Endothelial cell of umbilical vein (primary cell): ENCODE results near the gene PPIP5K1. TPM values are rescaled to one million over a fixed set of nuclear protein-coding genes. Genes with fewer than 3 reads are reported as not detected.

Experiments used
- BruUV-seq: library from RNA; stranded (reverse); fragments of 400-500 nt; replicated peaks from 2 replicates; lab custom pipeline; 2021; lab: Mats Ljungman, UMichigan
- CTCF ChIA-PET: fragments of 300-600, 350-600 bp; sonication (Branson Sonifier 250); formaldehyde crosslinking; loops from one replicate; lab custom pipeline; 2021; ENCODE audit warnings: antibody characterized with exemption, inconsistent platforms; lab: Charles Lee
- POLR2A ChIA-PET: fragments of 300-600, 350-600 bp; sonication (Branson Sonifier 250); formaldehyde crosslinking; loops from one replicate; lab custom pipeline; 2021; ENCODE audit warnings: antibody characterized with exemption, inconsistent platforms; lab: Charles Lee
- DNase-seq: peaks from one replicate; pipeline ENCODE4 v3.0.0-alpha.2; 2011; ENCODE audit warnings: low read depth, low spot score
- FAIRE-seq: peaks from 2 replicates; lab custom pipeline; 2011; peaks lifted over from hg19 to GRCh38; lab: Jason Lieb, UNC
- H2AFZ ChIP-seq: 2 replicates; pipeline ENCODE4 v1.6.0; 2012; ENCODE audit warnings: low read depth, low read length, control low read depth, inconsistent platforms
- H3K27ac ChIP-seq: 2 replicates; pipeline ENCODE4 v1.5.1; 2011; ENCODE audit warnings: low read depth, mild to moderate bottlenecking, control low read depth, low read length, moderate library complexity; ENCODE audit not compliant: insufficient read depth
- H3K27me3 ChIP-seq, 2 experiments: 2 replicates each; pipeline versions ENCODE4 v1.6.0 to v1.6.1; 2011; ENCODE audit warnings: low read length in 2 of 2, mixed read lengths in 1 of 2; ENCODE audit not compliant: control insufficient read depth in 2 of 2, insufficient read depth in 2 of 2
- H3K36me3 ChIP-seq, 2 experiments: 2 replicates in 1 of 2; 3 replicates in 1 of 2; pipeline ENCODE4 v1.5.1; 2011; ENCODE audit warnings: low read length in 2 of 2, mild to moderate bottlenecking in 1 of 2, moderate library complexity in 1 of 2; ENCODE audit not compliant: control insufficient read depth in 2 of 2, insufficient read depth in 2 of 2; ENCODE audit errors: extremely low read depth in 1 of 2
- H3K4me1 ChIP-seq: 3 replicates; pipeline ENCODE4 v1.5.1; 2011; ENCODE audit warnings: mild to moderate bottlenecking, low read length; ENCODE audit not compliant: control insufficient read depth, insufficient read depth; ENCODE audit errors: extremely low read depth
- H3K4me2 ChIP-seq: 2 replicates; pipeline ENCODE4 v1.6.1; 2011; ENCODE audit warnings: low read length, control low read depth, mixed read lengths; ENCODE audit not compliant: insufficient read depth
- H3K4me3 ChIP-seq, 3 experiments: fragments of 200-600 bp in 1 of 3; sonication (generic), shearing (Covaris generic) in 1 of 3; replicated peaks in 1 of 3; 2 replicates each; pipeline ENCODE4 v1.5.1; 2011 to 2016; ENCODE audit warnings: control low read depth in 3 of 3, low read length in 3 of 3, mild to moderate bottlenecking in 2 of 3, inconsistent platforms in 1 of 3, low read depth in 1 of 3, moderate library complexity in 1 of 3; ENCODE audit not compliant: insufficient read depth in 1 of 3
- H3K79me2 ChIP-seq: 2 replicates; pipeline ENCODE4 v1.6.0; 2012; ENCODE audit warnings: low read length, inconsistent platforms; ENCODE audit not compliant: control insufficient read depth, insufficient read depth
- H3K9ac ChIP-seq: replicated peaks from 2 replicates; pipeline ENCODE3; 2011; ENCODE audit warnings: low read length, control low read depth; ENCODE audit not compliant: insufficient read depth; ENCODE audit errors: extremely low read depth
- H3K9me1 ChIP-seq: replicated peaks from 3 replicates; pipeline ENCODE4 v1.6.0; 2011; ENCODE audit warnings: mild to moderate bottlenecking, low read length; ENCODE audit not compliant: control insufficient read depth, insufficient read depth; ENCODE audit errors: extremely low read depth
- H3K9me3 ChIP-seq: replicated peaks from 2 replicates; pipeline ENCODE4 v1.5.1; 2012; ENCODE audit warnings: low read length, inconsistent platforms; ENCODE audit not compliant: control insufficient read depth, insufficient read depth
- H4K20me1 ChIP-seq: replicated peaks from 2 replicates; pipeline ENCODE3; 2011; ENCODE audit warnings: mild to moderate bottlenecking, low read length; ENCODE audit not compliant: control insufficient read depth, insufficient read depth; ENCODE audit errors: extremely low read depth
- EZH2 ChIP-seq: IDR thresholded peaks from 2 replicates; pipeline ENCODE4 v1.6.1; 2012; ENCODE audit warnings: borderline replicate concordance, low read depth, mild to moderate bottlenecking, moderate library complexity, low read length, inconsistent platforms; ENCODE audit not compliant: severe bottlenecking
- FOS ChIP-seq: IDR thresholded peaks from 2 replicates; pipeline ENCODE4 v1.6.1; 2011; ENCODE audit warnings: mild to moderate bottlenecking, low read length, moderate library complexity, borderline replicate concordance; ENCODE audit not compliant: insufficient read depth
- GATA2 ChIP-seq: IDR thresholded peaks from 2 replicates; pipeline ENCODE4 v1.7.0; 2011; ENCODE audit warnings: low read depth, mild to moderate bottlenecking, moderate library complexity, mixed read lengths, low read length; ENCODE audit not compliant: insufficient read length, insufficient read depth
- JUN ChIP-seq: IDR thresholded peaks from 2 replicates; pipeline ENCODE4 v1.6.1; 2011; ENCODE audit warnings: borderline replicate concordance, low read depth; ENCODE audit not compliant: insufficient read length, insufficient read depth
- MYC ChIP-seq: IDR thresholded peaks from one replicate; pipeline ENCODE4 v1.6.1; 2011; ENCODE audit warnings: mild to moderate bottlenecking, low read depth, low read length
- POLR2A ChIP-seq: IDR thresholded peaks from 2 replicates; pipeline ENCODE4 v1.6.1; 2012; ENCODE audit warnings: low read depth, mild to moderate bottlenecking, control low read depth, low read length
- POLR2AphosphoS5 ChIP-seq: IDR thresholded peaks from 2 replicates; pipeline ENCODE4 v1.6.1; 2012; ENCODE audit warnings: low read depth, mild to moderate bottlenecking, control low read depth, low read length, moderate library complexity; ENCODE audit not compliant: insufficient read depth
- dilution Hi-C: fragments of 300-500 bp; cut with MboI; formaldehyde crosslinking; loops from one replicate; pipeline ENCODE4 v1.15.0; 2019; ENCODE audit warnings: low sequenced_read_pairs; ENCODE audit not compliant: extremely low pct_ligation_motif_present
- intact Hi-C: fragments of 100-400 bp; cut with micrococcal nuclease; formaldehyde crosslinking; loops from one replicate; pipeline ENCODE4 v1.10.0; 2022
- polyA plus RNA-seq, 4 experiments: library from polyadenylated mRNA; depleted of rRNA in 3 of 4; stranded (reverse) in 3 of 4; unstranded in 1 of 4; fragments of >200 nt; gene quantifications; 2 replicates each; pipeline versions ENCODE4 v1.2.1 to v1.2.3, GENCODE V29; 2011 to 2012; ENCODE audit warnings: missing spikeins in 1 of 4
- total RNA-seq: library from RNA; stranded (reverse); gene quantifications from 2 replicates; pipeline ENCODE4 v1.2.3, GENCODE V29; 2021
- TF ChIP-seq, protein P1 (sequence below): IDR thresholded peaks from 2 replicates; pipeline ENCODE4 v1.6.1; 2011; ENCODE audit not compliant: insufficient read depth, insufficient read length
- TF ChIP-seq, protein P2 (sequence below), 2 donors: IDR thresholded peaks; 1 replicate in 1 of 2; 2 replicates in 1 of 2; pipeline ENCODE4 v1.5.1; 2011; ENCODE audit warnings: low read length in 2 of 2, mild to moderate bottlenecking in 2 of 2, moderate library complexity in 2 of 2, control low read depth in 1 of 2, inconsistent platforms in 1 of 2, low read depth in 1 of 2; ENCODE audit not compliant: insufficient read depth in 1 of 2; ENCODE audit errors: extremely low read depth in 1 of 2

Gene PPIP5K1
- total and polyA plus RNA-seq, 2 donors (not counting 3 experiments of a cell fraction or from before 2014, with no cell fraction given), result 22.2 to 35.3 TPM

DNA sequence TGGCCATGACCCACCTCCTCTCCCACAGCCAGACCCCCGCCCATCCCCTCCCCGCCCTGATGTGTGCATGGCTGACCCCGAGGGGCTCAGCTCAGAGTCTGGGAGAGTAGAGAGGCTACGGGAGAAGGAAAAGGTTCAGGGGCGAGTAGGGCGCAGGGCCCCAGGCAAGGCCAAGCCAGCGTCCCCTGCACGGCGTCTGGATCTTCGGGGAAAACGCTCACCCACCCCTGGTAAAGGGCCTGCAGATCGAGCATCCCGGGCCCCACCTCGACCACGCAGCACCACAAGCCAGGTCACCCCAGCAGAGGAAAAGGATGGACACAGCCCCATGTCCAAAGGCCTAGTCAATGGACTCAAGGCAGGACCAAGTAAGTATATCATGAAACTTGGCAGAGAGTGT is 60.9 kb downstream of the PPIP5K1 start:
- intact Hi-C loops, result no loop called here
- no peaks in the 10 kb centered on the region for H3K4me1 ChIP-seq
- no peak overlapping the region for H2AFZ ChIP-seq
- dilution Hi-C loops, result no loop called here
- H3K79me2 ChIP-seq, result no peaks in the 10 kb centered on the region
- no peaks in the 10 kb centered on the region for H3K9me3 ChIP-seq
- no peaks in the 10 kb centered on the region for H3K9me1 ChIP-seq
- no peak overlapping the region for H3K4me2 ChIP-seq
- H3K9ac ChIP-seq, result no peak overlapping the region
- DNase-seq, result no peak
- H3K4me3 ChIP-seq, result no peak overlapping the region
- no peaks in the 10 kb centered on the region for H3K27me3 ChIP-seq
- H3K36me3 ChIP-seq, result peaks cover 0 to 2% of the 10 kb centered on the region in 2 experiments
- CTCF ChIA-PET, result no interaction called here
- H4K20me1 ChIP-seq, result no peaks in the 10 kb centered on the region
- FAIRE-seq, result no peak
- no TSS peak for BruUV-seq
- TF ChIP-seq MYC (no peak), GATA2 (no peak), POLR2AphosphoS5 (no peak), FOS (no peak), JUN (no peak), EZH2 (no peak), POLR2A (no peak)
- TF ChIP-seq, protein P1, sequence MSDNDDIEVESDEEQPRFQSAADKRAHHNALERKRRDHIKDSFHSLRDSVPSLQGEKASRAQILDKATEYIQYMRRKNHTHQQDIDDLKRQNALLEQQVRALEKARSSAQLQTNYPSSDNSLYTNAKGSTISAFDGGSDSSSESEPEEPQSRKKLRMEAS, result no peak
- TF ChIP-seq, protein P2, sequence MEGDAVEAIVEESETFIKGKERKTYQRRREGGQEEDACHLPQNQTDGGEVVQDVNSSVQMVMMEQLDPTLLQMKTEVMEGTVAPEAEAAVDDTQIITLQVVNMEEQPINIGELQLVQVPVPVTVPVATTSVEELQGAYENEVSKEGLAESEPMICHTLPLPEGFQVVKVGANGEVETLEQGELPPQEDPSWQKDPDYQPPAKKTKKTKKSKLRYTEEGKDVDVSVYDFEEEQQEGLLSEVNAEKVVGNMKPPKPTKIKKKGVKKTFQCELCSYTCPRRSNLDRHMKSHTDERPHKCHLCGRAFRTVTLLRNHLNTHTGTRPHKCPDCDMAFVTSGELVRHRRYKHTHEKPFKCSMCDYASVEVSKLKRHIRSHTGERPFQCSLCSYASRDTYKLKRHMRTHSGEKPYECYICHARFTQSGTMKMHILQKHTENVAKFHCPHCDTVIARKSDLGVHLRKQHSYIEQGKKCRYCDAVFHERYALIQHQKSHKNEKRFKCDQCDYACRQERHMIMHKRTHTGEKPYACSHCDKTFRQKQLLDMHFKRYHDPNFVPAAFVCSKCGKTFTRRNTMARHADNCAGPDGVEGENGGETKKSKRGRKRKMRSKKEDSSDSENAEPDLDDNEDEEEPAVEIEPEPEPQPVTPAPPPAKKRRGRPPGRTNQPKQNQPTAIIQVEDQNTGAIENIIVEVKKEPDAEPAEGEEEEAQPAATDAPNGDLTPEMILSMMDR (IDR thresholded peaks at IDR 0.05; ENCODE audit: extremely low read depth in 1 of 2, insufficient read depth in 1 of 2, low read depth in 1 of 2, low read length in 2 of 2), result no peak
- POLR2A ChIA-PET, result no interaction called here
- H3K27ac ChIP-seq, result no peak overlapping the region
